ENCODE data around the gene SH3BP2.
A peak's percentile ranks its signal among the peaks of the same experiment; 100 is the strongest.

Gene SH3BP2

GRCh38 chr4:2788101-2788500 is 4.8 kb upstream of the SH3BP2 start:
- H3K4me3 ChIP-seq (ENCODE audit: low read depth, low read length): no peak overlapping the region
- H3K4me1 ChIP-seq (ENCODE audit: control insufficient read depth, insufficient read depth, low read length): no peaks in the 10 kb centered on the region
- H3K27me3 ChIP-seq (ENCODE audit: control insufficient read depth, insufficient read depth, low read length): peaks cover 3% of the 10 kb centered on the region
- H3K36me3 ChIP-seq (ENCODE audit: control insufficient read depth, insufficient read depth, low read length): no peaks in the 10 kb centered on the region
- H3K9me3 ChIP-seq (ENCODE audit: control insufficient read depth, insufficient read depth, low read length): no peaks in the 10 kb centered on the region
- no peak overlapping the region for H3K9ac ChIP-seq (ENCODE audit: low read depth, low read length)

GRCh38 chr4:2788532-2789103 is 4.3 kb upstream of the SH3BP2 start:
- Histone ChIP-seq H3K9me3 (ENCODE audit: control insufficient read depth, insufficient read depth, low read length) (no peaks in the 10 kb centered on the region), H3K4me3 (ENCODE audit: low read depth, low read length) (no peak overlapping the region), H3K27me3 (ENCODE audit: control insufficient read depth, insufficient read depth, low read length) (peaks cover 4% of the 10 kb centered on the region), H3K36me3 (ENCODE audit: control insufficient read depth, insufficient read depth, low read length) (no peaks in the 10 kb centered on the region), H3K9ac (ENCODE audit: low read depth, low read length) (no peak overlapping the region), H3K4me1 (ENCODE audit: control insufficient read depth, insufficient read depth, low read length) (no peaks in the 10 kb centered on the region)

DNA sequence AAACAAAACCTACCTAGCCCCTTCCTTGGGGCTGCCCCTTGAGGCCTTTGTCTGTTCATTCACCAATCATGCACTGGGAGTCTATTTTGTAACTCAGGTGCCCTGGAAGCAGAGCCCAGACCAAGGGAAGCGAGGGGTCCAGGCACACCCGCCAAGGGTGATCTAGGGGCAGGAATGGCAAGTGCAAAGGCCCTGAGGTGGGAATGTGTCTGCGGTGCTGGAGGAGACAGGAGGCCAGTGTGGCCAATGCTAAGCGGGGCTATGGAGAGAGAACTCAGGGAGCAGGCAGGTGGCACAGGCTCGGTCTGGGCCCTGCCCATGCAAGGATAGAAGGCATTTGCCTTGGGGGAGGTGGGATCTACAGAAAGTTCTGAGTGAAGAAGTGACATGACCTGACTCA is 3.5 kb upstream of the SH3BP2 start:
- no peaks in the 10 kb centered on the region for H3K4me1 ChIP-seq (ENCODE audit: control insufficient read depth, insufficient read depth, low read length)
- no peak overlapping the region for H3K9ac ChIP-seq (ENCODE audit: low read depth, low read length)
- no peaks in the 10 kb centered on the region for H3K9me3 ChIP-seq (ENCODE audit: control insufficient read depth, insufficient read depth, low read length)
- peaks cover 11% of the 10 kb centered on the region for H3K27me3 ChIP-seq (ENCODE audit: control insufficient read depth, insufficient read depth, low read length)
- no peaks in the 10 kb centered on the region for H3K36me3 ChIP-seq (ENCODE audit: control insufficient read depth, insufficient read depth, low read length)
- H3K4me3 ChIP-seq (ENCODE audit: low read depth, low read length): no peak overlapping the region

DNA sequence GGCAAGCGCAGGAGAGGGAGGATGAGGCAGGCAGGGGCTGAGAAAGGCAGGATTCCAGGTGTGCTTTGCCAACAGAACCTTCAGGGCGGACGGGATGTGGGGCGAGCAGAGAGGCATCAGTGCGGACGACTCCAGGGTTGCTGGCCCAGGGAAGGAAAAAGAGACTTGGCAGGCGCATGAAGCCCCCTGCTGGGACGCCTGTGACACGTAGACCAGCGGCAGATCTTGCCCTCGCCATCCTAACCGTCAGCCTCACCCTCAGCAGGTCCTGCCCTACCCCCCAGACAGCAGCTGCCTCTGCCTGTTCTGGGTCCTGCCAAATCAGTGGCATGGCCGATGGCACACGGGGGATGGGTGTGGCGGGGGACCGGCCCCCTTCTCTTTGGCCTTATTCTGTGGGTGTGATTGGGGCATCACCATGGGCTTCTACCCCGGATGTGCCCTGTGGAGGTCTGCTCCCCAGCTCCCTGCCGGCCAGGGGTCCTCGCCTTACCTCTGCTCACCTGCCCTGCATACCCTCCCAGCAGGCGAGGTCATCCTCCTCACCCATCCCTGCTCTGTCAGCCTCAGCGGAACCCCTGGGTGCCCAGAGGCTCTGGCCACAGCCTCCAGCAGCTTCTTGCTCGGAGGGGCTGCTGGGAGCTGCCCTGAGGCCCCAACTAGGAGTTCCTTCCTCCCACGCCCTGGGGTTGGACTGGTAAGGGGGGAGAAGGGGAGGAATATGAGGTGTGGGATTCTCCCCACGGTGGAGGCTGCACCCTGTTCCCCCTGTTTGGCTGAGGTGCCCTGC is 2.9 kb upstream of the SH3BP2 start:
- H3K9ac ChIP-seq (ENCODE audit: low read depth, low read length): no peak overlapping the region
- no peak overlapping the region for H3K4me3 ChIP-seq (ENCODE audit: low read depth, low read length)
- peaks cover 11% of the 10 kb centered on the region for H3K27me3 ChIP-seq (ENCODE audit: control insufficient read depth, insufficient read depth, low read length)
- H3K36me3 ChIP-seq (ENCODE audit: control insufficient read depth, insufficient read depth, low read length): no peaks in the 10 kb centered on the region
- H3K4me1 ChIP-seq (ENCODE audit: control insufficient read depth, insufficient read depth, low read length): no peaks in the 10 kb centered on the region
- H3K9me3 ChIP-seq (ENCODE audit: control insufficient read depth, insufficient read depth, low read length): no peaks in the 10 kb centered on the region

GRCh38 chr4:2790583-2791517 is 2.0 kb upstream of the SH3BP2 start:
- Histone ChIP-seq H3K9ac (ENCODE audit: low read depth, low read length) (no peak overlapping the region), H3K9me3 (ENCODE audit: control insufficient read depth, insufficient read depth, low read length) (no peaks in the 10 kb centered on the region), H3K4me3 (ENCODE audit: low read depth, low read length) (no peak overlapping the region), H3K36me3 (ENCODE audit: control insufficient read depth, insufficient read depth, low read length) (no peaks in the 10 kb centered on the region), H3K27me3 (ENCODE audit: control insufficient read depth, insufficient read depth, low read length) (peaks cover 11% of the 10 kb centered on the region), H3K4me1 (ENCODE audit: control insufficient read depth, insufficient read depth, low read length) (no peaks in the 10 kb centered on the region)

GRCh38 chr4:2791518-2792395 is 1.1 kb upstream of the SH3BP2 start:
- Histone ChIP-seq H3K9ac (ENCODE audit: low read depth, low read length) (no peak overlapping the region), H3K4me1 (ENCODE audit: control insufficient read depth, insufficient read depth, low read length) (no peaks in the 10 kb centered on the region), H3K9me3 (ENCODE audit: control insufficient read depth, insufficient read depth, low read length) (no peaks in the 10 kb centered on the region), H3K27me3 (ENCODE audit: control insufficient read depth, insufficient read depth, low read length) (peaks cover 11% of the 10 kb centered on the region), H3K4me3 (ENCODE audit: low read depth, low read length) (no peak overlapping the region), H3K36me3 (ENCODE audit: control insufficient read depth, insufficient read depth, low read length) (no peaks in the 10 kb centered on the region)

DNA sequence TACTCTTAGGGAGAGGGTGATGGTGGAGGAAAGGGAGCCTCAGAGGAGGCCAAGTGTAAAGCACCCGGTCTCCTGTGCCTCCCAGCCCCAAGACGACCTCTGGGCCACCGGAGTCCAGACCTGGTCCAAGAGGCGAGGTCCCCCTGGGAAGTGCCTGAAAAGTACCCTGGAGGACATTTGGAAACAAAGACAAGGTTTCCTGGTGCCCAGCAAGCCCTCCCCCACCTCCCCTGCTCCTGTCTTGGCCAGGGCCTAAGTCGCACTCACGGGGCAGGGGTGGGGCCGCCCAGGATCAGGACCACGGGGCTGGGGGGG is 532 bp upstream of the SH3BP2 start:
- Histone ChIP-seq H3K36me3 (ENCODE audit: control insufficient read depth, insufficient read depth, low read length) (no peaks in the 10 kb centered on the region), H3K27me3 (ENCODE audit: control insufficient read depth, insufficient read depth, low read length) (peaks cover 11% of the 10 kb centered on the region), H3K4me1 (ENCODE audit: control insufficient read depth, insufficient read depth, low read length) (no peaks in the 10 kb centered on the region), H3K4me3 (ENCODE audit: low read depth, low read length) (peak overlapping the region; percentile 30), H3K9ac (ENCODE audit: low read depth, low read length) (no peak overlapping the region), H3K9me3 (ENCODE audit: control insufficient read depth, insufficient read depth, low read length) (no peaks in the 10 kb centered on the region)

DNA sequence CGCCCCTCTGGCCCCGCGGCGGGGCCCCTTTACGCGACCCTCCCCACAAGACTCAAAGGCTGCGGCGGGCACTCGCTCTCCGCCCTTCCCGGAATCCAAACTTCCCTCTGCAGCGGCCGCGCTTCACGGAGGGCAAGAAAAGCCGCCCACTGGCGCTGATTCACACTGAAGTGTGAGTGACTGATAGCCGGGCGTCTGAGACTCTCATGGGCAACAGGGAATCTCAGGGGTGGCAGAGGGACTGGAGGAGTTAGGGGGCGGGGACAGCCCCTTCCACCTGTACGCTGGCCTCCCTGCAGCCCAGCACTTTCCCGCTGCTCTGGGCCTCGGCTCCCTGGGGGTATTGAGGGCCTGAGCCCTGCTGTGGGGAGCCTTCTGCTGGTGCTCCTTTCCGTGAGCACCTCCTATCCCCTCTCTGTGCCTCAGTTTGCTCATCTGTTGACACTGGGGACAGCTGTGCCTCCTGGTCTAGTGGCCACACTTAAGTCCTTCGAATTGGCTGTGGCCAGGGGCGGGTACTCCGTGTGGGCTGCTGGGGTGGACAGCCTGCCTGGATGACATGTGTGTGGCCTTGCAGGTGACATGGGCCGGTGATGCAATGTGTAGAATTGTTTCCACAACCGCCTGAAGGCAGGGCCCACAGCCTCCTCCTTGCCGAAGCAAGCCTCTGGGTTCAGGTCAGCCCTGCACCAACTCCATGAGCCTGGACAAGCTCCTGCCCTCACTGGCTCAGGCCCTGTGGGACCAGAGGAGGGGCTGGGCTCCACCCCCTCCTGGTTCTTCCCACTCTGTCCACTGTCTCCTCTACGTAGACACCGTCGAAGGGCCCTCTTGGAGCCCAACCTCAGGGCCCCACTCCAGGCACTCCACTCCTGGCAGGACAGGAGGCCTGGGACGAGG is 951 bp downstream of the SH3BP2 start:
- peaks cover 11% of the 10 kb centered on the region for H3K27me3 ChIP-seq (ENCODE audit: control insufficient read depth, insufficient read depth, low read length)
- H3K9me3 ChIP-seq (ENCODE audit: control insufficient read depth, insufficient read depth, low read length): no peaks in the 10 kb centered on the region
- peak overlapping the region; percentile 41 for H3K4me3 ChIP-seq (ENCODE audit: low read depth, low read length)
- no peaks in the 10 kb centered on the region for H3K36me3 ChIP-seq (ENCODE audit: control insufficient read depth, insufficient read depth, low read length)
- H3K4me1 ChIP-seq (ENCODE audit: control insufficient read depth, insufficient read depth, low read length): no peaks in the 10 kb centered on the region
- no peak overlapping the region for H3K9ac ChIP-seq (ENCODE audit: low read depth, low read length)

DNA sequence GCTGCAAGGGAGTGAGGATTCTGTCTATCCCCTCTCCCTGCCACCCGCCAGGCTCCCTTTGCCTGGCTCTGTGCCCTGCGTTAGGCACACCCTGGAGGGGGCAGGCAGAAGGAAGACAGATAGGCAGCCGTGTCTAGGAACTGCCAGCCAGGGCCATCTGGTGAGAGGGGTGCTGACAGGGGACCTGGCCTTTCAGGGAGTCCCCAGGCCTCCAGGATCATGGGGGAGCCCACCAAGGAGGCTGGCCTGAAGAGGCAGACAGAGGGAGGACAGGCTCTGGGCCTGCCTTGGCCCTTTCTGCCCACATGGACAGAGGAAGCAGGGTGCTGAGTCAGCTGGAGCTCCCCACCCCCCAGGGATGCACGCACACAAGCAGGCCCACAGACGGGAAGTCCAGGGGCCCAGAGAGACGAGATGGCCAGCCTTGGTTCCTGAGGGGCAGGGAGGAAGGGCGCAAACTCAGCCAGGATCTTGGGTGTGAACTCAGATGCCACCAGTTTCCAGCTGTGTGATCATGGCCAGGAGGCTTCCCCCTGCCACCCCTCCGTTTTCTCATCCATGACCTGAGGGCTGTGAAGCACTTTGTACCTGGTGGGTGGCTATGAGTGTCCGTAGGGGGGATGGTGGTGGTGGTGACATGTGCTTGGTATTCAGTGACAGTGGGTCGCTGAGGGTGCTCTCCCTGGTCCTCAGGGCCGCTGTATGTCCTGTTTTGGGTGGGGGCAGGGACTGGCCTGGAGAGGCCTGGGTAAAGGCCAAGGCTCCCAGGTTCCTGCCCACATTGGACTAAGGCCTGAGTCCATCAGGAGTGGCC is 1.8 kb downstream of the SH3BP2 start:
- no peaks in the 10 kb centered on the region for H3K9me3 ChIP-seq (ENCODE audit: control insufficient read depth, insufficient read depth, low read length)
- peaks cover 11% of the 10 kb centered on the region for H3K27me3 ChIP-seq (ENCODE audit: control insufficient read depth, insufficient read depth, low read length)
- no peak overlapping the region for H3K9ac ChIP-seq (ENCODE audit: low read depth, low read length)
- no peak overlapping the region for H3K4me3 ChIP-seq (ENCODE audit: low read depth, low read length)
- H3K36me3 ChIP-seq (ENCODE audit: control insufficient read depth, insufficient read depth, low read length): no peaks in the 10 kb centered on the region
- no peaks in the 10 kb centered on the region for H3K4me1 ChIP-seq (ENCODE audit: control insufficient read depth, insufficient read depth, low read length)

DNA sequence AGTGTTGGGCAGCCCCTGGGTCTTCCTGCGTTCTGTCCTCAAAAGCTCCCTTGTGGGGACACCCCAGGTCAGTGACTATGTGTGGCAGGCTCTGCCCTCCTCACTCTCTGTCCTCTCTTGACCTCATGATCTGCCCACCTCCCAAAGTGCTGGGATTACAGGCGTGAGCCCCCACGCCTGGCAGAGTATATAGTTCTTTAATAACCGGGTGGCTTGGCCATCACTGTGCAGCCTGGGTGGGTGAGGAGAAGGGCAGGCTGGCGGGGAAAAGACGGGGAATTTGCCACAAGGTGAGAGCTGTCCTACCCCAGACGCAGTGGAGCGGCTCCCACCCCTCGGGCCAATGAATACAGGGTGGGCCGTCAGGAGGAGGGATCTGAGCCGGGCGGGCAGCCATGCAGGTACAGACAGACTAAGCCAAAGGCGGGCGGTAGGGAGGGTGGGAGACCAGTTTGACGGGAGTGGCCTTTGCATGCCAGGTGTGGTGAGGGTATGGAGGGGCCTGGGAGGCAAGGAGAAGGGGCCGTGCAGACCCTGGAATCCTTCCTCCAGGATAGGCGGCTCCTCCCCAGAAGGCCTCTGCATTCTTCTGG is 2.5 kb downstream of the SH3BP2 start:
- no peaks in the 10 kb centered on the region for H3K4me1 ChIP-seq (ENCODE audit: control insufficient read depth, insufficient read depth, low read length)
- no peaks in the 10 kb centered on the region for H3K9me3 ChIP-seq (ENCODE audit: control insufficient read depth, insufficient read depth, low read length)
- H3K27me3 ChIP-seq (ENCODE audit: control insufficient read depth, insufficient read depth, low read length): peaks cover 11% of the 10 kb centered on the region
- H3K36me3 ChIP-seq (ENCODE audit: control insufficient read depth, insufficient read depth, low read length): no peaks in the 10 kb centered on the region
- no peak overlapping the region for H3K9ac ChIP-seq (ENCODE audit: low read depth, low read length)
- H3K4me3 ChIP-seq (ENCODE audit: low read depth, low read length): no peak overlapping the region
